B cell (primary cell): ENCODE results near the gene RPL7A. TPM values are rescaled to one million over a fixed set of nuclear protein-coding genes. Genes with fewer than 3 reads are reported as not detected.

Experiments
- ATAC-seq: fragments of 200-7000 bp; cut with Tn5 transposase; one replicate; pipeline ENCODE4 v1.10.0; 2021; ENCODE audit warnings: low read depth, mild to moderate bottlenecking, moderate number of reproducible peaks, moderate library complexity
- CTCF ChIA-PET: fragments of 350-600 bp; sonication (Branson Sonifier 250); formaldehyde crosslinking; loops from one replicate; lab custom pipeline; 2021; ENCODE audit warnings: antibody characterized with exemption, inconsistent platforms; lab: Charles Lee
- POLR2A ChIA-PET: fragments of 350-600 bp; sonication (Branson Sonifier 250); formaldehyde crosslinking; loops from one replicate; lab custom pipeline; 2021; ENCODE audit warnings: antibody characterized with exemption; lab: Charles Lee
- DNase-seq: peaks from one replicate; pipeline ENCODE4 v3.0.0; 2013
- H2AFZ ChIP-seq: 2 replicates; pipeline ENCODE4 v1.6.1; 2012; ENCODE audit warnings: mild to moderate bottlenecking, low read depth, low read length; ENCODE audit not compliant: insufficient read depth, poor library complexity, severe bottlenecking
- H3K27ac ChIP-seq, 2 donors: 1 replicate in 1 of 2; 2 replicates in 1 of 2; pipeline ENCODE4 v1.5.1; 2012 to 2013; ENCODE audit warnings: low read length in 2 of 2, mild to moderate bottlenecking in 2 of 2, moderate library complexity in 1 of 2
- H3K27me3 ChIP-seq, 4 experiments: fragments of 200-600 bp in 1 of 4; sonication (generic) in 1 of 4; replicated peaks in 1 of 4; 1 replicate in 2 of 4; 2 replicates in 2 of 4; pipeline versions ENCODE4 v1.6.1 to v1.7.0; 2013 to 2016; ENCODE audit warnings: low read length in 3 of 4, mild to moderate bottlenecking in 2 of 4, mixed read lengths in 1 of 4, moderate library complexity in 1 of 4; ENCODE audit not compliant: insufficient read depth in 4 of 4, control insufficient read depth in 3 of 4; ENCODE audit errors: control extremely low read depth in 1 of 4
- H3K36me3 ChIP-seq, 2 experiments: replicated peaks in 1 of 2; 1 replicate in 1 of 2; 2 replicates in 1 of 2; pipeline versions ENCODE4 v1.6.1 to v1.7.1; 2013; ENCODE audit warnings: low read length in 1 of 2; ENCODE audit not compliant: insufficient read depth in 2 of 2, control insufficient read depth in 1 of 2; ENCODE audit errors: control extremely low read depth in 1 of 2, extremely low read depth in 1 of 2
- H3K4me1 ChIP-seq, 2 donors: fragments of 200-600 bp in 1 of 2; sonication (generic) in 1 of 2; 1 replicate in 1 of 2; 2 replicates in 1 of 2; pipeline versions ENCODE4 v1.5.1 to v1.6.1; 2013 to 2017; ENCODE audit warnings: low read length in 2 of 2; ENCODE audit not compliant: control insufficient read depth in 2 of 2, insufficient read depth in 2 of 2
- H3K4me2 ChIP-seq: replicated peaks from 2 replicates; pipeline ENCODE3; 2012; ENCODE audit warnings: mild to moderate bottlenecking, low read depth, low read length; ENCODE audit not compliant: poor library complexity, severe bottlenecking
- H3K4me3 ChIP-seq, 5 experiments: fragments of 200-600 bp in 1 of 5; sonication (generic) in 1 of 5; 1 replicate in 3 of 5; 2 replicates in 2 of 5; pipeline versions ENCODE4 v1.5.1 to v1.7.0; 2011 to 2016; ENCODE audit warnings: low read length in 4 of 5, mild to moderate bottlenecking in 4 of 5, low read depth in 2 of 5, control low read depth in 1 of 5, moderate library complexity in 1 of 5; ENCODE audit not compliant: insufficient read depth in 1 of 5; ENCODE audit errors: control extremely low read depth in 1 of 5, extremely low read depth in 1 of 5
- H3K79me2 ChIP-seq: fragments of 200-600 bp; sonication (generic); one replicate; pipeline ENCODE4 v1.6.0; 2016; ENCODE audit warnings: low read length; ENCODE audit not compliant: control insufficient read depth, insufficient read depth
- H3K9ac ChIP-seq: fragments of 200-600 bp; sonication (generic); 2 replicates; pipeline ENCODE4 v1.6.1; 2017; ENCODE audit warnings: mild to moderate bottlenecking, low read length, moderate library complexity
- H3K9me3 ChIP-seq, 3 donors: one replicate each; pipeline versions ENCODE4 v1.6.1 to v1.7.1; 2013; ENCODE audit warnings: low read length in 2 of 3; ENCODE audit not compliant: control insufficient read depth in 2 of 3, insufficient read depth in 1 of 3; ENCODE audit errors: control extremely low read depth in 1 of 3
- H4K20me1 ChIP-seq: 2 replicates; pipeline ENCODE4 v1.6.0; 2012; ENCODE audit warnings: mild to moderate bottlenecking, low read length; ENCODE audit not compliant: insufficient read depth, control insufficient read depth, poor library complexity, severe bottlenecking
- H3K27ac Mint-ChIP-seq: one replicate; pipeline ENCODE4 v1.8.0; 2021; ENCODE audit warnings: mixed read lengths
- H3K27me3 Mint-ChIP-seq: one replicate; pipeline ENCODE4 v1.8.0; 2021; ENCODE audit warnings: mixed read lengths
- H3K4me1 Mint-ChIP-seq: one replicate; pipeline ENCODE4 v1.8.0; 2021; ENCODE audit warnings: mixed read lengths
- H3K4me3 Mint-ChIP-seq: one replicate; pipeline ENCODE4 v1.8.0; 2021; ENCODE audit warnings: mixed read lengths
- H3K9me3 Mint-ChIP-seq: one replicate; pipeline ENCODE4 v1.8.0; 2022; ENCODE audit warnings: mixed read lengths; ENCODE audit not compliant: insufficient read depth
- EZH2 ChIP-seq: IDR thresholded peaks from 2 replicates; pipeline ENCODE4 v1.6.1; 2012; ENCODE audit warnings: borderline replicate concordance, low read depth, mild to moderate bottlenecking, moderate library complexity, low read length; ENCODE audit not compliant: insufficient read depth, poor library complexity, severe bottlenecking
- WGBS: methylation state at CpG from one replicate; pipeline ENCODE4 v1.1.5; 2013; ENCODE audit warnings: missing lambda C conversion rate; ENCODE audit not compliant: insufficient coverage; 5-methylcytosine and 5-hydroxymethylcytosine counted together
- intact Hi-C: fragments of 100-400 bp; cut with micrococcal nuclease; formaldehyde crosslinking; loops from one replicate; pipeline ENCODE4 v1.10.0; 2022
- polyA plus RNA-seq: library from polyadenylated mRNA; depleted of rRNA; stranded (reverse); fragments of >200 nt; gene quantifications from 2 replicates; pipeline ENCODE4 v1.2.3, GENCODE V29; 2012
- total RNA-seq, 2 donors: library from RNA; stranded (reverse); fragments of 120-200 nt in 1 of 2; gene quantifications; 1 replicate in 1 of 2; 2 replicates in 1 of 2; pipeline versions ENCODE4 v1.2.3 to v1.2.4, GENCODE V29; 2013 to 2022
- TF ChIP-seq, protein P1 (sequence below): fragments of 200-600 bp; IDR thresholded peaks from one replicate; pipeline ENCODE4 v1.8.0; 2022; ENCODE audit warnings: antibody characterized with exemption, mild to moderate bottlenecking

Gene RPL7A
- total and polyA plus RNA-seq, 2 donors (not counting 1 experiment from before 2014, with no cell fraction given): 2,407 to 3,937 TPM

DNA sequence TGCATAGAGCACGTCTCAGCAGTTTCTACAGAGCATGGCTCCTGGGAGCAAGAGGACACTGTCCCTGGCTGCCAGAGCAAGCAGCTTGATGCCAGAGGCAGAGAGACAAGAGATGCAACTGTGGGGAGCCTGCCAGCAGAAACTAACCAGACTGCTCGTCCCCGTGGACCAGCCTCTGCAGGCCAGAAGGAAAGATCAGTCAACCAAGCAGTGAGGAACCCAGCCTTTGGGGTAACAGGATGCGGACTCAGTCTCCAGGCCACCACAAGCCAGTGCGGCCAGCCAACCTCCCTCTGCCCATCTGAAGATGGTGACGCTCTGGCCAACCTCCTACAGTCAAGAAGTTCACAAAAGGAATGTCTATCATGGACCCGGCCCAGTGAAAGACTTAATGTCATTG lies 24.1 kb downstream of the RPL7A start:
- H3K27ac Mint-ChIP-seq: no peak overlapping the region
- H3K27ac ChIP-seq: no peak overlapping the region
- no peaks in the 10 kb centered on the region for H3K9me3 Mint-ChIP-seq
- peaks cover 57% of the 10 kb centered on the region for H3K4me1 Mint-ChIP-seq
- DNase-seq: no peak
- H4K20me1 ChIP-seq: peaks cover 83% of the 10 kb centered on the region
- ATAC-seq: no peak
- H3K4me3 ChIP-seq: no peak overlapping the region
- H3K4me2 ChIP-seq: peak overlapping the region; percentile 41
- H3K4me1 ChIP-seq: peaks cover 37 to 59% of the 10 kb centered on the region in 2 donors
- intact Hi-C loops: no loop called here
- TF ChIP-seq, protein P1, sequence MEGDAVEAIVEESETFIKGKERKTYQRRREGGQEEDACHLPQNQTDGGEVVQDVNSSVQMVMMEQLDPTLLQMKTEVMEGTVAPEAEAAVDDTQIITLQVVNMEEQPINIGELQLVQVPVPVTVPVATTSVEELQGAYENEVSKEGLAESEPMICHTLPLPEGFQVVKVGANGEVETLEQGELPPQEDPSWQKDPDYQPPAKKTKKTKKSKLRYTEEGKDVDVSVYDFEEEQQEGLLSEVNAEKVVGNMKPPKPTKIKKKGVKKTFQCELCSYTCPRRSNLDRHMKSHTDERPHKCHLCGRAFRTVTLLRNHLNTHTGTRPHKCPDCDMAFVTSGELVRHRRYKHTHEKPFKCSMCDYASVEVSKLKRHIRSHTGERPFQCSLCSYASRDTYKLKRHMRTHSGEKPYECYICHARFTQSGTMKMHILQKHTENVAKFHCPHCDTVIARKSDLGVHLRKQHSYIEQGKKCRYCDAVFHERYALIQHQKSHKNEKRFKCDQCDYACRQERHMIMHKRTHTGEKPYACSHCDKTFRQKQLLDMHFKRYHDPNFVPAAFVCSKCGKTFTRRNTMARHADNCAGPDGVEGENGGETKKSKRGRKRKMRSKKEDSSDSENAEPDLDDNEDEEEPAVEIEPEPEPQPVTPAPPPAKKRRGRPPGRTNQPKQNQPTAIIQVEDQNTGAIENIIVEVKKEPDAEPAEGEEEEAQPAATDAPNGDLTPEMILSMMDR: no peak
- no peak for TF ChIP-seq EZH2
- no peak overlapping the region for H2AFZ ChIP-seq
- peaks cover 87% of the 10 kb centered on the region for H3K79me2 ChIP-seq
- H3K27me3 ChIP-seq: no peaks in the 10 kb centered on the region
- CTCF ChIA-PET: interaction anchor here (0.9 to 2.5 kb wide), 2 partner anchors 15 to 24 kb away, joined by 3 to 11 read pairs; partner anchors contain the start of genes RPL7A, SURF1 and SURF2
- no peak overlapping the region for H3K9ac ChIP-seq
- no peaks in the 10 kb centered on the region for H3K9me3 ChIP-seq
- H3K36me3 ChIP-seq: peaks cover 0 to 33% of the 10 kb centered on the region in 2 experiments
- POLR2A ChIA-PET: no interaction called here
- H3K4me3 Mint-ChIP-seq: peak overlapping the region; percentile 7
- 81% methylated on average over 6 of the region's 7 CpGs for WGBS
- H3K27me3 Mint-ChIP-seq: no peaks in the 10 kb centered on the region

- Histone ChIP-seq H3K4me1 (peaks cover 34 to 53% of the 10 kb centered on the region in 2 donors), H2AFZ (peak overlapping the region; percentile 91), H3K36me3 (peaks cover 0 to 20% of the 10 kb centered on the region in 2 experiments), H3K4me3 (peak overlapping the region; percentile 39 to 78 (median 66)), H3K9ac (peak overlapping the region; percentile 84), H3K4me2 (peak overlapping the region; percentile 85), H3K79me2 (peaks cover 62% of the 10 kb centered on the region), H3K27me3 (no peaks in the 10 kb centered on the region), H3K27ac (peak overlapping the region; percentile 18 to 91), H4K20me1 (peaks cover 58% of the 10 kb centered on the region), H3K9me3 (no peaks in the 10 kb centered on the region)
- intact Hi-C loops: no loop called here
- Mint-ChIP-seq H3K4me1 (peaks cover 46% of the 10 kb centered on the region), H3K27ac (peak overlapping the region; percentile 84), H3K27me3 (no peaks in the 10 kb centered on the region), H3K4me3 (peak overlapping the region; percentile 94), H3K9me3 (no peaks in the 10 kb centered on the region)
- no peak for DNase-seq
- WGBS: 47% methylated on average over 8 of the region's 12 CpGs
- POLR2A ChIA-PET: interaction anchor here (1.0 kb wide), 1 partner anchor 104 kb away, joined by 3 read pairs; the partner anchor contains the start of gene SLC2A6
- no peak for TF ChIP-seq EZH2
- TF ChIP-seq, protein P1: no peak
- no peak for ATAC-seq
- CTCF ChIA-PET: interaction anchor here (0.7 to 1.4 kb wide), 3 partner anchors 18 to 112 kb away, joined by 3 to 6 read pairs (median 3); partner anchors contain the start of genes SURF1 and SURF2
Measured at GRCh38 chr9:133374612-133375115, 26.6 kb downstream of the RPL7A start.
